ENCODE results near the gene HPCAL4.

Gene HPCAL4

GRCh38 chr1:39673215-39673614, 18.0 kb downstream of the HPCAL4 start:
- DNase-seq, result no peak

- no peak for DNase-seq
Observed at GRCh38 chr1:39672551-39672947, 18.7 kb downstream of the HPCAL4 start.

- DNase-seq, result no peak
Observed at GRCh38 chr1:39671793-39672550, 19.3 kb downstream of the HPCAL4 start, which contains the start of gene NT5C1A. TSS of gene NT5C1A (minus strand) at chr1:39672107. CDS start at chr1:39672038, 69 bp downstream.

DNA sequence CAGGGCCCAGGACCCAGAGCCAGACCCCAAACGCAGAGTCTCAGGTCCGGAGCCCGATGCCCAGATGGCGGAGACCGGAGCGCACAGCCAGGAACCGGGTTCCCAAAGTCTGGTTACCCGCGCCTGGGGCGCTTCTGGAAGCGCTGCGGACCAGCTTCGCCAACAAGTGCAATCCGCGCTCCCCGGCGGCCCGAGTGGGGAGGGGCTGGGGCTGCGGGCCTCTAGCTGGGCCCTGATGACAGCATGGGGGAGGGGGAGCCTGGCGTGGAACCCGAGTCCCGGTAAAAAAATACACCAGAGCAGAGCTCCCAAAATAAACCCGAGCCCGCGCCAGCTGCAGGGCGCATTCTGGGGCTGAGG, 19.8 kb downstream of the HPCAL4 start:
- no peak for DNase-seq

GRCh38 chr1:39670689-39671088, 20.5 kb downstream of the HPCAL4 start:
- no peak for DNase-seq

DNA sequence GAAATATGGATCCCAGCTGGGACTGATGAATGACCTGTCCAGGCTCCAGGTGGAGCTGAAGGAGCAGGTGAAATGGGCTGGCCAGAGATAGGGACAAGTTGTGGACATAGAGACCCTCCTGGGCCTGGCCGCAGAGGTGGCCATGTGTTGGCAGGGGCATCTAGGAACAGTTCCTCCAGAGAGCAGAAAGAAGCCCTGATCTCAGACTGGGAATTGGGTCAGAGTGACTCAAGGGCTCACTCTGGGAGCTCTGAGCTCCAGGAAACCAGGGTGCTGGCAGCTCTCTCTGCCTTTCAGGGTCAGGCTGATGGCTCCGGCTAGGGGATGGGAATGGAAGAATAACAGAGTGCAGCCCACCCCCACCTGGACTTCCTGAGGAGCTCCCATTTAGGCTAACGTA, 22.3 kb downstream of the HPCAL4 start:
- no peak for DNase-seq

DNA sequence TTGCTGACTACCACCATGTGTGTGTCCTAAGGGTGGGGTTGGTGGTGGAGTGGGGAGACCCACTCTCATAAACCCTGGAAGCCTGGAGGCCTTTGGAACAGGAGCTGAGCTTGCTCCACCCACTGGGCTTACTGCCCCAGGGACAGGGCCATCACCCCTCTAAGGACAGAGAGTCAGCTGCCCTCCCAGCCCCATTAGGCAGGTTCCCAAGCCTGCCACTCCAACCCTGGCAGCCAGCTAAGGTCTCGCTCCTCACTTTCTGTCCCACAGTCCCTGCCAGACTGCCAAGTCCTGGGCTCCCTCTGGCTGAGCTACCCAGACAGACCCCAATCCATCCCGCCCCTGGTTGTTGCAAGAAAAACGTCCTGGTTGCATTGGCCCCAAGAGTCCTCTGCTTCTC, 23.1 kb downstream of the HPCAL4 start:
- DNase-seq, result no peak

DNA sequence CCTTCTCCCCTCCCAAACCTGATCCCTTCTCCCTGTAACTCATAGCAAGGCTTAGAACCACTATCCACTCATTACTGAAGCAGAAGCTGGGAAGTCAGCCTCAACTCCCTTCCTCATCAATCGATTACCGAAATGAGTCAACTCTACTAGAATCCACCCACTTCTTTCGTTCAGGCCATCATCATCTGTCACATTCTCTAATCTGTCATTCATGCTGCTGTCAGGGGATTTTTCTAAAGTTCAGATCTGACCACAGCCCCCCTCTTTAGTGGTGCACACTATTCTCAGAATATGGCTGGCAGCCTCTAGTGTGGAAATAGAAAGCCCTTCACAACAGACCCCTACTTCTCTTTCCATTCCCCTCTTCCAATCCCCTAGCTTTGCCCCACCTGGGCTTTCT, 24.5 kb downstream of the HPCAL4 start:
- no peak for DNase-seq

- no peak for DNase-seq
Observed at GRCh38 chr1:39663559-39663958, 27.7 kb downstream of the HPCAL4 start.

- no peak for DNase-seq
Observed at GRCh38 chr1:39662861-39663260, 28.4 kb downstream of the HPCAL4 start.

- no peak for DNase-seq
Observed at GRCh38 chr1:39659538-39659937, 31.7 kb downstream of the HPCAL4 start.

DNA sequence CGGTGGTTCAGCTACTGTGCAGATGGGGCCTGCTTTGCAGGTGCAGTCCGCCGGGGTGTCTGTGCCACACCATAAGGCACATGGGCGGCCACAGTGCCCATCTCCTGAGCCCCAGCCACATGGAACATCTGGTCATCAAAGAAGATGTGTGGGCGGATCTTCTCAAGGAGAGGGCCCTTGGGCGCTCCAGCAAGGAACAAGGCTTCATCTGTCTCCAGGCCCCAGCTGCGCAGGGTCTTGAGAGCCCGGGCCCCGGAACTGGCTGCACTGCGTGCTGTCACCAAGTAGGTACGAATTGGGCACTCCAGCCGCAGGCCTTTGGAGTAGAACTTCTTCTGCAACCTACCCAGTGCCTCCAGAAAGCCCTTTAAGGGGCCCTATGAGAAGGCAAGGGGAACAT, 32.1 kb downstream of the HPCAL4 start:
- DNase-seq, result no peak

GRCh38 chr1:39657923-39658485, 33.2 kb downstream of the HPCAL4 start:
- peak; percentile 23 for DNase-seq

- no peak for DNase-seq
Observed at GRCh38 chr1:39657402-39657801, 33.8 kb downstream of the HPCAL4 start.

DNA sequence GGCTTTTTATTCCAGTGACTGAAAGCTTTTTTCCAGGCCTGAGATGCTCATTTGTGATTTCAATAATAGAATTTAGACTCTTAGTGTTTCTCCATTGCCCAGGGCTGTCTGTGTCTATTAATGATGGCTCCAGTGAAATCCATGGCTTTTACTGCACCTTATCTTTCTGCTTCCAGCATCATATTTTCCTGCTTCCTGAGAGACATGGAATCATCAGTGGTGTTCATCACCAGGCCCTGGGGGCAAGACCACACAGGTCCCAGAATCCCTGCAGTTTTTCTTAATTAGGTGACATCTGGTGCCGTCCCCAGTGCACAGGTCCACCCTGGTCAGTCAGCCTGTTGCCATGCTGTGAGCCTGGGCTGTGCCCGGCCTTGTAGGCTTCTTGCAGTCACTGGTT, 34.8 kb downstream of the HPCAL4 start:
- no peak for DNase-seq

GRCh38 chr1:39655578-39656268, 35.5 kb downstream of the HPCAL4 start:
- DNase-seq, result no peak

DNA sequence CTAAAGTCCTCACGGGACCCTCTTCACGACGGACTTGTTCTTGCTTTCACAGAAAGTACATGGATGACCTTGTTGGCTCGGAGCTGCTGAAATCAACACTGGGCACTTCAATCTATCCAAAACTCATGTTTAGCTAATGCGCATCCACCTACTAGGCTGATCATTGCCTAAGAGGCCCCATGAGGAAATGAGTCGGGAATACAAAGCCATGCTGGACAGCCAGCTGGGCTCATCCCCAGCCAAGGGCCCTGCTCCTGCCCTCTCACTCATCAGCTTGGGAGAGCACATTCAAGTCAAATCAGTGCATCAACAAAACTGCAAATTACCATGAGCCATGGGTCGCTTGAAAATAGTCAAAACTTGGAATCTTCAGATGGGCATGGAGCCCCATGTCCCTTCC, 36.9 kb downstream of the HPCAL4 start:
- no peak for DNase-seq

- DNase-seq, result peak; percentile 59
Observed at GRCh38 chr1:39653546-39654031, 37.6 kb downstream of the HPCAL4 start.

GRCh38 chr1:39652554-39652953, 38.7 kb downstream of the HPCAL4 start:
- no peak for DNase-seq

- DNase-seq, result no peak
Observed at GRCh38 chr1:39652105-39652504, 39.1 kb downstream of the HPCAL4 start.

- no peak for DNase-seq
Observed at GRCh38 chr1:39650431-39650830, 40.8 kb downstream of the HPCAL4 start.

DNA sequence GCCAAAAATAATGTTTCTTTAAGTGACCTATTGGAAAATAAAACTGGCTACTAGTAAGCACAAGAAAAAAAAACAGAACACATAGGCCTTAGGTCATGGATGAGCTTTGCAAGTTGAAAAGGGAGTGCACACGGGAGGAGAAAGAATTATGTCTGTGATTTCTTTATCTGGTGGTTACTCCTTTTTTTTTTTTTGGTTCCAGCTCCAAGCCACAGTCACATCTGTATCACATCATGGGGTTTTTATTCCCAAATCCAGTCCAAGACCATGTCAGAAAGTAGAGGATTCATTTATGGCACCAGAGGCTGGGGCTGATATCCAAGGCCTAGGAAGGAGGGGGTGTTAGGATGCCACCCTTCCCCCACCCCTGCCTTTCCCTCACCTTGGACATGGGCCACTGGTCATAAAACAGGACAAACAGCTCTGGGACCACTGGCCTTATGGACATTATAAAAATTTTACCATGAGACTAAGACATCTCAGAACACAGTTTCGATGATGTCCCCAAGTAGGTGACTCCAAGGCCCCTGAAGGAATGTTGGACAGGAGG, 41.5 kb downstream of the HPCAL4 start:
- DNase-seq, result no peak

DNA sequence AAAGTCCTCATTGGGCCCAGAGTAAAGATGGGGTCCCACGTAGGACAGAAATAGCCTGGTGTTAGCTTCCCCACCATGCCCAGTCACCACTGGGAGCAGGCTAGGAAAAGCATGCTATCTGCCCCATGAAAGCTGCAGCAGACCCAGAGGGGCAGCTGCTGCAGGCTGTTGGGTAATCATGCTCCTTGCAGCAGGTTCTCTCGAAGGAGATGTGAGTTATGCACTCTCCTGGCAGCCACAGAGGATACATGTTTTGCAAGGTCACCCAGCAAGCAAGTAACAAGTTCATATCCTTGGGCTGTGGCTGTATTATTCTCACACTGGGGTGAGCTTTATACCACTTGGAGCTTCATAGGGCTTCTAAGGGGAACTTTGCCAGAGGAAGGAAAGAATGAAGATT, 42.7 kb downstream of the HPCAL4 start:
- no peak for DNase-seq

DNA sequence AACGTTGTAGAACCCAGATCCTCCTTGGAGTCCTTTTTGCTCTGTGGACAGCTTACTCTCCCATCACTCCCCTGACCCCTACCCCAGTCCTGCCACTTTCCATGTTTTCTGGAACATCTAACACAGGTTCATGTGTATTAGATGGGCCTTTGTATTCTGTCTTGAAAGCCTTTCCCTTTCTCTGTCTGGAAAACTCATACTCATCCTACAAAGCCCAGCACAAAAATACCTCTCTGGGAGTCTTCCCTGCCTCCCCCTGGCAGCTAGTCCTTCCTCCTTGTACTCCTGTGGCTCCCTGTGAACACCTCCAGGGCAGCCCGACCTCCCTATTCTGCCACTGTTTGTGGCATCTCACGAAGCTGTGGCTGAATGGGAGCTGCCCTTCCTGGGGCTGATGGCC, 44.0 kb downstream of the HPCAL4 start:
- no peak for DNase-seq

All from activated T-cell treated with anti-CD3 and anti-CD28 coated beads for 4 hours (primary cell).